Caki2 (cell line): ENCODE data around the gene AZIN2. TPM values are rescaled to one million over a fixed set of nuclear protein-coding genes. Genes with fewer than 3 reads are reported as not detected.
"Not testable (repeated sequence)": the region's sequence is repeated elsewhere in the genome, so short reads cannot be mapped to it uniquely, and the experiment has no call there.

Experiments
- DNase-seq: peaks from one replicate; pipeline ENCODE4 v3.0.0-alpha.2; 2015; ENCODE audit warnings: low read depth
- in situ Hi-C: cut with HindIII; loops from 2 replicates; pipeline ENCODE4 v1.10.0; 2016; ENCODE audit warnings: low sequenced_read_pairs, low pct_unique_long_range_greater_than_20kb, mixed read lengths
- total RNA-seq: library from RNA; depleted of rRNA; stranded (reverse); fragments of >200 nt; shearing (Covaris generic); gene quantifications from 2 replicates; pipeline ENCODE4 v1.2.3, GENCODE V29; 2014; ENCODE audit warnings: low replicate concordance; rRNA removed

Gene AZIN2
- 7.8 and 21.7 TPM in 2 replicates for total RNA-seq

DNA sequence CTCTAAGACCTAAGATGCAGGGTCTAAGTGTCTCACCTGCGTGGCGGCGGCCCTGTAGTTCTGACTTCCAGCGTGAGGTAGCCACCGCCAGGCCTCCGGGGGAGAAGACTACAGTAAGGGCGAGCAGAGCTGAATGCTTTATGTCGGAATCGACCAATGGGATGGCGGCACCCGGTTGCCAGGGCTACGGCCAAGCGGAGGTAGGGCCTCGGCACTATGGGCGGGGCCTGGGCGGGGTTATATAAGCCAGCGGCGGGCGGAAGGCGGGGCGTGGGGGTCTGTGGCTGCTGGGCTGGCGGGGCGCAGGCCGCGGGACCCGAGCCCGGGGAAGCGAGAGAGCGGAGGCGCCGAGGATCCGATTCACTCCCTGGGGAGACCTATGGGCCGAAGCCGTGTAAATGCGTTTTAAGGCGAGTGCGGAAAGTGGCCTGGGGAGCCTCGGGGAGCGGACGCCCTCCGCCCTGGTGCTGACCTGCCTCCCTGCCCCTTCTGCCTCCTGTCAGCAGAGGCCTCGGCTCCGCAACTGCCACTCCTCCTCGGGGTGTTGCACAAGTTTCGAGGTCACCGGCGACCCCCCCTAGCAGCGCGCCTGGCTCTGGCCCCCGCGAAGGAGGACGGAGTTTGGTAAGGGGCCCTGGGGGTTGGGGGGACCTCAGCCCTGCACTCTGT is at the start of gene AZIN2:
TSS of gene AZIN2 (plus strand) at position 269 of the 669 bp plus-strand sequence. CDS start 1,097 bp downstream, outside the sequence.
- in situ Hi-C loops: no loop called here
- peak; percentile 82 for DNase-seq

- in situ Hi-C loops: no loop called here
- DNase-seq: no peak
These were observed 49.4 kb upstream of the AZIN2 start for GRCh38 chr1:33031506-33031905.

DNA sequence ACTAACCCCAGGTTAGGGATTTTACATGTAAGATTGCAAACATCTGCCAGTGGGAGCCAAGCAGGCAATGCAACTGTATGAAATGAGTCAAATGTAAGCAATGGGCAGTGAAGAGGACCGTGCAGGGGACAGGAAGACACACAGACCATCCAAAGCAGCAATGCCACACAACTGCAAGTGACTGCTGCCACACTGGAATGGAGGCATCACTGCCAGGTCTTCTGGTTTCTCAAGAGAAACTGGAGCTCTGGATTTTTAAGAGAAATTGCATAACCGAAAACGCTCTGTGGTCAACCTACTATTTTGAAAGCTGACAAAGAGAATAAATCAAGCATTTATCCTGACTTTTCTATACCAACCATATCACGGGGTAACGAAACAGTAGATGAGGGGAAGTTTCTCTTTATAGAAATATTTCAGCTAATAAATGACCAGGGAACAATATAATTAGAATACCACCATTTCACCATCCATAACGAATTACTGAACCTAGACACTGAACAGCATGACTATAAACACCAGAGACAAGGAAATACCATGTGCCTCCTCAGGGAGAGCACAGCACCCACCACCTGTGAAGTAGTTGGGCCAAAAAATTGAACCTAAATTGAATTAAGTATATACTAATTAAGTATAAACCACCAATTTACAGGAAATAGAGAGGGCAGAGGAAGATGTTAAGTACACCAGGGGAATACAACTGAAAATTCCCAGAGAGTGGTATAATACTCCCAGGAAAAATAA is 48.7 kb upstream of the AZIN2 start:
- no peak for DNase-seq
- in situ Hi-C loops: no loop called here

- in situ Hi-C loops: no loop called here
These were observed 44.9 kb upstream of the AZIN2 start for GRCh38 chr1:33036051-33036525.

GRCh38 chr1:33036526-33037503 is 44.1 kb upstream of the AZIN2 start, which contains the start of gene AK2:
Gene AK2 (minus strand): TSS chr1:33036883. CDS start chr1:33036828, 55 bp downstream.
- in situ Hi-C loops: no loop called here
- peak; percentile 98 for DNase-seq

More at GRCh38 chr1:33036051-33036525, 44.9 kb upstream of the AZIN2 start:
- DNase-seq: peak; percentile 45

- in situ Hi-C loops: no loop called here
- no peak for DNase-seq
These were observed 41.1 kb upstream of the AZIN2 start for GRCh38 chr1:33039840-33040239.

GRCh38 chr1:33041026-33041425 is 39.9 kb upstream of the AZIN2 start:
- in situ Hi-C loops: no loop called here
- DNase-seq: no peak

DNA sequence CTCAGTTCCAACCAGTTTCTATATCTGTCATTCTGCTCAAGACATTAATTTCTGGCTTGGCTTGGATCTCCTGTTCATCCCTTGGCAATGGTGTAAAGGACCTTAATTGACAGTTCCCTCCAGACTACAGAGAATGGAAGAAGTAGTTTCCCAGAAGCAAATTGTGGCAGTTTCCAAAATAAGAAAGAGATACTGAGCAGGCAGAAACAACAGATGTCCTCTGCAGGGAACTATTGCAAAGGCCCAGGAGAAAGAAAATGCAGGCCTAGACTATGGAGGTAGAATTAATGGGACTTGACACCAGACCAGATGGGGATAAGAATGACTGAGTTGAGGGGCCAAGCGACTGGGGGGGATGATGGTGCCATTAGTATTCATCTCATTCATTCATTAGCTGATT is 38.1 kb upstream of the AZIN2 start:
- in situ Hi-C loops: no loop called here
- no peak for DNase-seq

GRCh38 chr1:33043267-33044092 is 37.5 kb upstream of the AZIN2 start:
- DNase-seq: no peak
- in situ Hi-C loops: no loop called here

DNA sequence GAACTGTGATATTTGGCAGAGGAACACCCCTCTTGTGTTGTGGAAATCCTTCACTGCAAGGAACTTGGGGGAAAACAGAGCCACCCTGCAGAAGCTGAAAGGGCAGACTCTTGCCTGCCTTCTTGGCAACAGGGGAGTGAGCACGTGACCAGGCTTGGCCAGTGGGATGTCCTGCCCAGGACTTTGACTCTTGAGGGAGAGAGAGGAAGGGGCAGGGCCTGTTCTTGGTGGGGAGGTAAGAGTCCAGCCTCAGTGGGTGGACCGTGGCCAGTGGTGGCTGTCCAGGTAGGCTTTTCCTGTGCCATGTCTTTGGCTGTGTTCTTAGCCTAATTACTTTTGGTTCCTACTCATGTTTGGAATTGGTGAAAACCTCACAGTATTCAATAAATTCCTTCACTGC is 35.7 kb upstream of the AZIN2 start:
- DNase-seq: no peak
- in situ Hi-C loops: no loop called here

DNA sequence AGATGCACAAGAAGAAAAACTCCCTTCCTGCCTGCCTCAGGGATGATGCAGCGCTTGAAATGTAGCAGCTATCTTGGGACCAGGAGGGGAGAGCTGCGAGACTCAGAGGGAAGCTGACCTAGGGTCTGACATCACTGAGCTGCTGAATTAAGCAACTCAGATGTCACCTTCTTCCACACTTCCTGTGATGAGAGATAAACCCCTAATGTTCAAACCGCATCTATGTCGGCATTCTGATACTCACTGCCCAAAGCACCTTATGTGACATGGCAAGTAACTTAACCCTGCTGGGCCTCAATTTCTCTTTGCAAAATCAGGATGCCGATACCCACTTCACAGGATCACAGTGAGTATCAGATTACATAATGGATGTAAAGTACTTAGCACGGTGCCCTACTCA is 35.1 kb upstream of the AZIN2 start:
- no peak for DNase-seq
- in situ Hi-C loops: no loop called here

DNA sequence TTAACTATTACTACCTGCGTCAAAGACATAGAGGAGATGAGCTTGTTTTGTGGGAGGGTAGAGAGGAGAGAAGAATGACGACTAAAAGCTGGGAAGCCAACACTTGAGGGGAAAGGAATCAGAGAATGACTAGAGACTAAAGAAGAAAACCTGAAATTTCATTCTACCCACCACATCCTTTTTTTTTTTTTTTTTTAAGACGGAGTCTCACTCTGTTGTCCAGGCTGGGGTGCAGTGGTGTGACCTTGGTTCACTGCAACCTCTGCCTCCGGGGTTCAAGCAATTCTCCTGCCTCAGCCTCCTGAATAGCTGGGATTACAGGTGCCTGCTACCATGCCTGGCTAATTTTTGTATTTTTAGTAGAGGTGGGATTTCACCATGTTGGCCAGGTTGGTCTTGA is 34.7 kb upstream of the AZIN2 start:
- in situ Hi-C loops, DNase-seq: not testable (repeated sequence)

DNA sequence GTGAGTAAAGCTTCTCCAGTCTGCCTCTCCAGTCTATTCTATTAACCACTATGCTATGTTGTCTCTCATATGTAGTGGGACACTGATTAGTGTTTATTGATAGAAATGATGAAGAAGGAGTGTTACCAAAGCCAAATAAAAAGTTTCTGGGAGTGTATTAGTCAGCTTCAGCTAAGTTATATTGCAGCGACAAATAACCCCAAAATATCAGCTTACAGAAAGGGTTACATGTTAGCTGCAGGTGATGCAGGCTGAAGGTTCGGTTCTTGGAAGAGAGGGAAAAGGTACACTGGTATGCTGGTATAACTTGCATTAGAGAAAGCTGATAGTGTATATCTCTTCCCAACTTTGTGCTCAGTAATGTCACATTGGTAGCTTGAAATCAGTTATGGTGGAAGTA is 33.7 kb upstream of the AZIN2 start:
- no peak for DNase-seq
- in situ Hi-C loops: no loop called here

DNA sequence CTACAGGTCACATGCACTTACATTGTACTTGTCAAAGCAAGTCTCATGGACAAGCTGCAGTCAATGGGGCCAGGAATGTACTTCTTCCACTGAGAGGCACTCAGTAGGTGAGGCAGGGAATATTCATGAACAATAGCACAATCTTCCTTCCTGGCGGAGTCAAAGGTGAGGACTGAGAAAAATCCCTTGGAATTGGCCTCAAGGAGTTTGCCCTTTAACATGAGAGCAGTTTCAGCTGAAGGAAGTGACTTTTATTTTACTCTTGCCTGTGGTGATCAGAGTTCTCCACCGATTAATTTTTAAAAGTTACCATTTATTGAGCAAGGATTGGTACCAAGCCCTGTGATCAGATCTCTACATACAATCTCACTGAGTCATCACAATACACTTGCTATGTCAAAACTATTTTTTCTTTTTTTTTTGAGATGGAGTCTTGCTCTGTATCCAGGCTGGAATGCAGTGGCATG is 33.1 kb upstream of the AZIN2 start:
- in situ Hi-C loops: no loop called here
- DNase-seq: no peak

DNA sequence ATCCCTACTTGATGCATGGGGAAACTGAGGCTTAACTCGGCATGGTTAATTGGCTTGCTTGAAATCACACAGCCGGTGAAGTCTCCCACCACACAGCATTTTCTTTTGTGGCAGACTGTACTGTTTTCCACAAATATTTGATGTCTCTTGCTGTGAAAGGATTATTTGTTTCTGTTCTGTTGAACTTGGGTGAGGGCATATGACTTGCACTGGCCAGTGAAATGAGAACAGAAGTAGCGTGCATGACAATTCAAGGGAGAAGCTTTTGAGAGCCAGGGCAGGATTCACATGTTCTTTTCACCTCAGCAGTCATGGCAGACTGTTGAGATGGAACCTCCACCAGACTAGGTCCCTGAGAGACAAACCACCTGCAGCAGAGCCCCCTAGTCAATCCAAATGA is 32.5 kb upstream of the AZIN2 start:
- in situ Hi-C loops: no loop called here

DNA sequence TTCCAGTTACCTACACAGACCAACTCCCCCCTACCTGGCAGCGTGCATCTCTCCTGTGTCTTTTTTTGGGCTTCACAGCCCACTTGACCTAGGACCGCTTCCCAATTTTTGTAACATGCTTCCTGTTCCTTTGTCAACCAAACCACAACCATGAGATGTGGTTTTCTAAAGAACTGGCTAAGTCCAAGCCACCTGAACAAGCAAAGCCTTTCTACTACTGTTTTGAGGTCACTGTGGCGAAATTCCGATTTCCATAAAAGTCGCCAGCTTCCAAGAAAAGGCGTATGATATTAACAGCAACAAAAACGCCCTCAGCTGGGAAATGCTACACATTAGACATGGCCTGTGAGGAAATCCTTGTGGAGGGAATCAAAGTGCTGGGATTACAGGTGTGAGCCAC is 31.6 kb upstream of the AZIN2 start:
- in situ Hi-C loops: no loop called here
- DNase-seq: no peak

More for the DNA sequence above, 32.5 kb upstream of the AZIN2 start:
- DNase-seq: no peak

- DNase-seq: peak; percentile 19
- in situ Hi-C loops: no loop called here
These were observed 30.5 kb upstream of the AZIN2 start for GRCh38 chr1:33050221-33051076.
